ENCODE results near the gene PDS5B. TPM values are rescaled to one million over a fixed set of nuclear protein-coding genes. Genes with fewer than 3 reads are reported as not detected.
A peak's percentile ranks its signal among the peaks of the same experiment; 100 is the strongest.

PDS5B gene
- total and polyA plus RNA-seq, 10 of the 15 experiments (the other 5 are each of a cell fraction or from before 2014, with no cell fraction given) = 15.4 to 55.3 (median 30.7) TPM

DNA sequence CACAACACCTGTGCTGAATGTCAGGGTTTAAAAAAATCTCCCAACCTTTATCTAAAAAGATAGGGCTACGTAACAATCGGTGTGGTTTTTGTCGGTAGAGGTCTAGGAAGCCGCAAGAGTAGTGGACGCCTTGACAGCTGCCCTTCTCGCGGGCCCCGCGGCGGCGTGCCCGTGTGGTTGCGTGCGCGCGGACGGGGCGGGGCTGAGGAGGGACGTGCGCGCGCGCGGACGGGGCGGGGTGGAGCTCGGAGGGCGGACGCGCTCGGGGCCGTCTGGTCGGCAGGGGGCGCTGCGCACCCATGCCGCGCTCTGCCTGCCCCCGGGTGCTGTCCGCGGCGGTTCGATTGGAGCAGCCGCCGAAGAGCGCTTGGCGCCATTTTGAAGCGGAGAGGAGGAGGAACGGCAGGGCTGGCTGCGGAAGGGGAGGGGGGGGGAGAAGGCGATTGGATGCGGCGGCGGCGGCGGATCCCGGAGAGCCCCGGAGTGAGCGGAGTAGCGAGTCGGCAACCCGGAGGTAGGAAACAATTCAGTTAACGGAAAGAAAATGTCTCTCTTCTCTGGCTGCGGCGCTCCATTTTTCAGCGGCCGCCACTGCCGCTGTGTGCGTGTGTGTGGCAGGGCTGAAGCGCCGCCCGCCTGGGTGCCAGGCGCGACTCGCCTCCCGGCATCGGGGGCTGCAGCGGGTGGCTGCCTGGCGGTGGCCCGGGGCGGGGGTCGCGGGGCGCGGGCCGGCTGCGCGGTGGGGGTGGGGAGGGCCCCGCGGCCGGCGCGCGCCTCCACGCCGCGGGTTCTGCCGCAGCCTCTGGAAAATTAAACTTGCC, at the start of gene PDS5B (continued):
- TF ChIP-seq, protein P1, sequence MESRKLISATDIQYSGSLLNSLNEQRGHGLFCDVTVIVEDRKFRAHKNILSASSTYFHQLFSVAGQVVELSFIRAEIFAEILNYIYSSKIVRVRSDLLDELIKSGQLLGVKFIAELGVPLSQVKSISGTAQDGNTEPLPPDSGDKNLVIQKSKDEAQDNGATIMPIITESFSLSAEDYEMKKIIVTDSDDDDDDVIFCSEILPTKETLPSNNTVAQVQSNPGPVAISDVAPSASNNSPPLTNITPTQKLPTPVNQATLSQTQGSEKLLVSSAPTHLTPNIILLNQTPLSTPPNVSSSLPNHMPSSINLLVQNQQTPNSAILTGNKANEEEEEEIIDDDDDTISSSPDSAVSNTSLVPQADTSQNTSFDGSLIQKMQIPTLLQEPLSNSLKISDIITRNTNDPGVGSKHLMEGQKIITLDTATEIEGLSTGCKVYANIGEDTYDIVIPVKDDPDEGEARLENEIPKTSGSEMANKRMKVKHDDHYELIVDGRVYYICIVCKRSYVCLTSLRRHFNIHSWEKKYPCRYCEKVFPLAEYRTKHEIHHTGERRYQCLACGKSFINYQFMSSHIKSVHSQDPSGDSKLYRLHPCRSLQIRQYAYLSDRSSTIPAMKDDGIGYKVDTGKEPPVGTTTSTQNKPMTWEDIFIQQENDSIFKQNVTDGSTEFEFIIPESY (IDR thresholded peaks at IDR 0.05) = no peak
- peak; percentile 85 for TF ChIP-seq RUNX3 (IDR thresholded peaks at IDR 0.05; ENCODE audit: low read length)
- no peak for TF ChIP-seq BMI1 (IDR thresholded peaks at IDR 0.05; ENCODE audit: borderline replicate concordance)
- no peak for TF ChIP-seq ZNF274 (IDR thresholded peaks at IDR 0.05; ENCODE audit: insufficient read depth, insufficient read length)
- TF ChIP-seq, protein P2, sequence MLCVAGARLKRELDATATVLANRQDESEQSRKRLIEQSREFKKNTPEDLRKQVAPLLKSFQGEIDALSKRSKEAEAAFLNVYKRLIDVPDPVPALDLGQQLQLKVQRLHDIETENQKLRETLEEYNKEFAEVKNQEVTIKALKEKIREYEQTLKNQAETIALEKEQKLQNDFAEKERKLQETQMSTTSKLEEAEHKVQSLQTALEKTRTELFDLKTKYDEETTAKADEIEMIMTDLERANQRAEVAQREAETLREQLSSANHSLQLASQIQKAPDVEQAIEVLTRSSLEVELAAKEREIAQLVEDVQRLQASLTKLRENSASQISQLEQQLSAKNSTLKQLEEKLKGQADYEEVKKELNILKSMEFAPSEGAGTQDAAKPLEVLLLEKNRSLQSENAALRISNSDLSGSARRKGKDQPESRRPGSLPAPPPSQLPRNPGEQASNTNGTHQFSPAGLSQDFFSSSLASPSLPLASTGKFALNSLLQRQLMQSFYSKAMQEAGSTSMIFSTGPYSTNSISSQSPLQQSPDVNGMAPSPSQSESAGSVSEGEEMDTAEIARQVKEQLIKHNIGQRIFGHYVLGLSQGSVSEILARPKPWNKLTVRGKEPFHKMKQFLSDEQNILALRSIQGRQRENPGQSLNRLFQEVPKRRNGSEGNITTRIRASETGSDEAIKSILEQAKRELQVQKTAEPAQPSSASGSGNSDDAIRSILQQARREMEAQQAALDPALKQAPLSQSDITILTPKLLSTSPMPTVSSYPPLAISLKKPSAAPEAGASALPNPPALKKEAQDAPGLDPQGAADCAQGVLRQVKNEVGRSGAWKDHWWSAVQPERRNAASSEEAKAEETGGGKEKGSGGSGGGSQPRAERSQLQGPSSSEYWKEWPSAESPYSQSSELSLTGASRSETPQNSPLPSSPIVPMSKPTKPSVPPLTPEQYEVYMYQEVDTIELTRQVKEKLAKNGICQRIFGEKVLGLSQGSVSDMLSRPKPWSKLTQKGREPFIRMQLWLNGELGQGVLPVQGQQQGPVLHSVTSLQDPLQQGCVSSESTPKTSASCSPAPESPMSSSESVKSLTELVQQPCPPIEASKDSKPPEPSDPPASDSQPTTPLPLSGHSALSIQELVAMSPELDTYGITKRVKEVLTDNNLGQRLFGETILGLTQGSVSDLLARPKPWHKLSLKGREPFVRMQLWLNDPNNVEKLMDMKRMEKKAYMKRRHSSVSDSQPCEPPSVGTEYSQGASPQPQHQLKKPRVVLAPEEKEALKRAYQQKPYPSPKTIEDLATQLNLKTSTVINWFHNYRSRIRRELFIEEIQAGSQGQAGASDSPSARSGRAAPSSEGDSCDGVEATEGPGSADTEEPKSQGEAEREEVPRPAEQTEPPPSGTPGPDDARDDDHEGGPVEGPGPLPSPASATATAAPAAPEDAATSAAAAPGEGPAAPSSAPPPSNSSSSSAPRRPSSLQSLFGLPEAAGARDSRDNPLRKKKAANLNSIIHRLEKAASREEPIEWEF (IDR thresholded peaks at IDR 0.05; ENCODE audit: insufficient replicate concordance, low read depth, low read length) = no peak
- TF ChIP-seq TARDBP (IDR thresholded peaks at IDR 0.05; ENCODE audit: borderline replicate concordance) = no peak
- TF ChIP-seq STAT1 (conservative IDR thresholded peaks at IDR 0.05) = peak; percentile 89; the same call in 1 of the 2 replicates
- no peak for TF ChIP-seq SPI1 (IDR thresholded peaks at IDR 0.05; ENCODE audit: borderline replicate concordance, insufficient read depth, low read depth, low read length)
- TF ChIP-seq, protein P3, sequence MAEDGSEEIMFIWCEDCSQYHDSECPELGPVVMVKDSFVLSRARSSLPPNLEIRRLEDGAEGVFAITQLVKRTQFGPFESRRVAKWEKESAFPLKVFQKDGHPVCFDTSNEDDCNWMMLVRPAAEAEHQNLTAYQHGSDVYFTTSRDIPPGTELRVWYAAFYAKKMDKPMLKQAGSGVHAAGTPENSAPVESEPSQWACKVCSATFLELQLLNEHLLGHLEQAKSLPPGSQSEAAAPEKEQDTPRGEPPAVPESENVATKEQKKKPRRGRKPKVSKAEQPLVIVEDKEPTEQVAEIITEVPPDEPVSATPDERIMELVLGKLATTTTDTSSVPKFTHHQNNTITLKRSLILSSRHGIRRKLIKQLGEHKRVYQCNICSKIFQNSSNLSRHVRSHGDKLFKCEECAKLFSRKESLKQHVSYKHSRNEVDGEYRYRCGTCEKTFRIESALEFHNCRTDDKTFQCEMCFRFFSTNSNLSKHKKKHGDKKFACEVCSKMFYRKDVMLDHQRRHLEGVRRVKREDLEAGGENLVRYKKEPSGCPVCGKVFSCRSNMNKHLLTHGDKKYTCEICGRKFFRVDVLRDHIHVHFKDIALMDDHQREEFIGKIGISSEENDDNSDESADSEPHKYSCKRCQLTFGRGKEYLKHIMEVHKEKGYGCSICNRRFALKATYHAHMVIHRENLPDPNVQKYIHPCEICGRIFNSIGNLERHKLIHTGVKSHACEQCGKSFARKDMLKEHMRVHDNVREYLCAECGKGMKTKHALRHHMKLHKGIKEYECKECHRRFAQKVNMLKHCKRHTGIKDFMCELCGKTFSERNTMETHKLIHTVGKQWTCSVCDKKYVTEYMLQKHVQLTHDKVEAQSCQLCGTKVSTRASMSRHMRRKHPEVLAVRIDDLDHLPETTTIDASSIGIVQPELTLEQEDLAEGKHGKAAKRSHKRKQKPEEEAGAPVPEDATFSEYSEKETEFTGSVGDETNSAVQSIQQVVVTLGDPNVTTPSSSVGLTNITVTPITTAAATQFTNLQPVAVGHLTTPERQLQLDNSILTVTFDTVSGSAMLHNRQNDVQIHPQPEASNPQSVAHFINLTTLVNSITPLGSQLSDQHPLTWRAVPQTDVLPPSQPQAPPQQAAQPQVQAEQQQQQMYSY (CRISPR knock-in tag; IDR thresholded peaks at IDR 0.05) = no peak
- TF ChIP-seq, protein P4, sequence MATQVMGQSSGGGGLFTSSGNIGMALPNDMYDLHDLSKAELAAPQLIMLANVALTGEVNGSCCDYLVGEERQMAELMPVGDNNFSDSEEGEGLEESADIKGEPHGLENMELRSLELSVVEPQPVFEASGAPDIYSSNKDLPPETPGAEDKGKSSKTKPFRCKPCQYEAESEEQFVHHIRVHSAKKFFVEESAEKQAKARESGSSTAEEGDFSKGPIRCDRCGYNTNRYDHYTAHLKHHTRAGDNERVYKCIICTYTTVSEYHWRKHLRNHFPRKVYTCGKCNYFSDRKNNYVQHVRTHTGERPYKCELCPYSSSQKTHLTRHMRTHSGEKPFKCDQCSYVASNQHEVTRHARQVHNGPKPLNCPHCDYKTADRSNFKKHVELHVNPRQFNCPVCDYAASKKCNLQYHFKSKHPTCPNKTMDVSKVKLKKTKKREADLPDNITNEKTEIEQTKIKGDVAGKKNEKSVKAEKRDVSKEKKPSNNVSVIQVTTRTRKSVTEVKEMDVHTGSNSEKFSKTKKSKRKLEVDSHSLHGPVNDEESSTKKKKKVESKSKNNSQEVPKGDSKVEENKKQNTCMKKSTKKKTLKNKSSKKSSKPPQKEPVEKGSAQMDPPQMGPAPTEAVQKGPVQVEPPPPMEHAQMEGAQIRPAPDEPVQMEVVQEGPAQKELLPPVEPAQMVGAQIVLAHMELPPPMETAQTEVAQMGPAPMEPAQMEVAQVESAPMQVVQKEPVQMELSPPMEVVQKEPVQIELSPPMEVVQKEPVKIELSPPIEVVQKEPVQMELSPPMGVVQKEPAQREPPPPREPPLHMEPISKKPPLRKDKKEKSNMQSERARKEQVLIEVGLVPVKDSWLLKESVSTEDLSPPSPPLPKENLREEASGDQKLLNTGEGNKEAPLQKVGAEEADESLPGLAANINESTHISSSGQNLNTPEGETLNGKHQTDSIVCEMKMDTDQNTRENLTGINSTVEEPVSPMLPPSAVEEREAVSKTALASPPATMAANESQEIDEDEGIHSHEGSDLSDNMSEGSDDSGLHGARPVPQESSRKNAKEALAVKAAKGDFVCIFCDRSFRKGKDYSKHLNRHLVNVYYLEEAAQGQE (IDR thresholded peaks at IDR 0.05; ENCODE audit: low read depth, low read length) = 0 out of 2 replicates have a peak, but pooled peaks have one; percentile 44
- no peak for TF ChIP-seq CREB1 (IDR thresholded peaks at IDR 0.05; ENCODE audit: low read depth)
- no peak for TF ChIP-seq FOXK2 (IDR thresholded peaks at IDR 0.05)
- TF ChIP-seq CBFB (IDR thresholded peaks at IDR 0.05; ENCODE audit: low read depth) = no peak

All from GM12878 (cell line).